COLO668 (cell line): Measurements from ENCODE around the gene DCAF7.

Experiments
- DNase-seq: peaks from one replicate; lab custom pipeline; 2025; ENCODE audit not compliant: unreplicated experiment; lab: John Stamatoyannopoulos, UW

DCAF7 gene

GRCh38 chr17:63524051-63524450 is 26.2 kb upstream of the DCAF7 start:
- peak; percentile 15 for DNase-seq

- DNase-seq, result peak; percentile 4
Observed at GRCh38 chr17:63525190-63525946, 24.9 kb upstream of the DCAF7 start.

GRCh38 chr17:63526861-63527260 is 23.4 kb upstream of the DCAF7 start:
- DNase-seq, result no peak

- DNase-seq, result no peak
Observed at GRCh38 chr17:63528183-63528582, 22.1 kb upstream of the DCAF7 start.

- no peak for DNase-seq
Observed at GRCh38 chr17:63529711-63530556, 20.3 kb upstream of the DCAF7 start.

- DNase-seq, result no peak
Observed at GRCh38 chr17:63530557-63531021, 19.7 kb upstream of the DCAF7 start.

GRCh38 chr17:63531022-63531965 is 19.0 kb upstream of the DCAF7 start:
- no peak for DNase-seq

GRCh38 chr17:63533433-63534077 is 16.7 kb upstream of the DCAF7 start:
- peak; percentile 39 for DNase-seq

GRCh38 chr17:63534078-63534570 is 16.2 kb upstream of the DCAF7 start:
- no peak for DNase-seq

- DNase-seq, result no peak
Observed at GRCh38 chr17:63534816-63535455, 15.3 kb upstream of the DCAF7 start.

- DNase-seq, result no peak
Observed at GRCh38 chr17:63535640-63536039, 14.6 kb upstream of the DCAF7 start.

GRCh38 chr17:63537001-63537400 is 13.3 kb upstream of the DCAF7 start:
- no peak for DNase-seq

- DNase-seq, result no peak
Observed at GRCh38 chr17:63537991-63538692, 12.1 kb upstream of the DCAF7 start.

- no peak for DNase-seq
Observed at GRCh38 chr17:63538693-63539595, 11.3 kb upstream of the DCAF7 start.

GRCh38 chr17:63540590-63540989 is 9.7 kb upstream of the DCAF7 start:
- DNase-seq, result no peak

- no peak for DNase-seq
Observed at GRCh38 chr17:63542218-63542545, 8.1 kb upstream of the DCAF7 start.

- DNase-seq, result peak; percentile 59
Observed at GRCh38 chr17:63542942-63543821, 7.1 kb upstream of the DCAF7 start.
